Natural killer cell (primary cell): Measurements from ENCODE around the gene ABCA8. TPM values are rescaled to one million over a fixed set of nuclear protein-coding genes. Genes with fewer than 3 reads are reported as not detected.
"Not testable (repeated sequence)": the region's sequence is repeated elsewhere in the genome, so short reads cannot be mapped to it uniquely, and the experiment has no call there.

Source experiments
- ATAC-seq, 3 donors: fragments of 150-1000 bp in 2 of 3; fragments of 200-7000 bp in 1 of 3; cut with Tn5 transposase; 1 replicate in 1 of 3; 2 replicates in 2 of 3; pipeline ENCODE4 v1.10.0; 2021; ENCODE audit warnings: mild to moderate bottlenecking in 2 of 3, moderate library complexity in 2 of 3
- DNase-seq, 2 donors: peaks; one replicate each; pipeline versions ENCODE4 v3.0.0 to v3.0.0-alpha.2; 2013 to 2021; ENCODE audit warnings: mixed read lengths in 1 of 2
- H3K27ac ChIP-seq: one replicate; pipeline ENCODE4 v1.5.1; 2013; ENCODE audit warnings: mild to moderate bottlenecking, low read length
- H3K27me3 ChIP-seq: one replicate; pipeline ENCODE4 v1.6.1; 2013; ENCODE audit warnings: low read length; ENCODE audit not compliant: control insufficient read depth, insufficient read depth
- H3K36me3 ChIP-seq: one replicate; pipeline ENCODE4 v1.6.1; 2013; ENCODE audit warnings: low read length; ENCODE audit not compliant: control insufficient read depth, insufficient read depth
- H3K4me1 ChIP-seq: one replicate; pipeline ENCODE4 v1.6.1; 2013; ENCODE audit warnings: low read length; ENCODE audit not compliant: control insufficient read depth, insufficient read depth
- H3K4me3 ChIP-seq: one replicate; pipeline ENCODE4 v1.5.1; 2013; ENCODE audit warnings: low read length
- H3K9me3 ChIP-seq: one replicate; pipeline ENCODE4 v1.6.1; 2013; ENCODE audit warnings: low read length; ENCODE audit not compliant: control insufficient read depth, insufficient read depth
- H3K27ac Mint-ChIP-seq, 2 donors: one replicate each; pipeline ENCODE4 v1.8.0; 2022; ENCODE audit warnings: mild to moderate bottlenecking in 2 of 2, mixed read lengths in 2 of 2, moderate library complexity in 1 of 2
- H3K27me3 Mint-ChIP-seq, 2 donors: one replicate each; pipeline ENCODE4 v1.8.0; 2022; ENCODE audit warnings: low read depth in 2 of 2, mixed read lengths in 2 of 2
- H3K36me3 Mint-ChIP-seq: one replicate; pipeline ENCODE4 v1.8.0; 2022; ENCODE audit warnings: mixed read lengths
- H3K4me1 Mint-ChIP-seq, 2 donors: one replicate each; pipeline ENCODE4 v1.8.0; 2022; ENCODE audit warnings: mixed read lengths in 2 of 2
- H3K4me3 Mint-ChIP-seq: one replicate; pipeline ENCODE4 v1.8.0; 2022; ENCODE audit warnings: mild to moderate bottlenecking, moderate library complexity, mixed read lengths
- H3K9me3 Mint-ChIP-seq, 2 donors: one replicate each; pipeline ENCODE4 v1.8.0; 2022; ENCODE audit warnings: mixed read lengths in 2 of 2
- CTCF ChIP-seq: fragments of 200-600 bp; IDR thresholded peaks from one replicate; pipeline ENCODE4 v1.8.0; 2022; ENCODE audit warnings: antibody characterized with exemption
- WGBS: methylation state at CpG from one replicate; pipeline ENCODE4 v1.1.7; 2013; ENCODE audit warnings: missing lambda C conversion rate; ENCODE audit not compliant: insufficient coverage; 5-methylcytosine and 5-hydroxymethylcytosine counted together
- intact Hi-C: fragments of 100-400 bp; cut with micrococcal nuclease; formaldehyde crosslinking; loops from one replicate; pipeline ENCODE4 v1.14.2; 2022
- total RNA-seq, 4 donors: library from RNA; stranded (reverse); fragments of 120-200 nt in 1 of 4; gene quantifications; one replicate each; pipeline versions ENCODE4 v1.2.3 to v1.2.4, GENCODE V29; 2013 to 2022

The ABCA8 gene
- total RNA-seq, 3 donors from 2014 or later (not counting 1 experiment from before 2014, with no cell fraction given): not detected

- H3K4me3 Mint-ChIP-seq: no peak overlapping the region
- H3K27ac Mint-ChIP-seq: no peak overlapping the region
- no peaks in the 10 kb centered on the region for H3K4me1 Mint-ChIP-seq
- intact Hi-C loops: no loop called here
- peaks cover 9 to 26% of the 10 kb centered on the region in 2 donors for H3K27me3 Mint-ChIP-seq
- 91% methylated on average over 4 of the region's 4 CpGs for WGBS
- Histone ChIP-seq H3K4me1 (no peaks in the 10 kb centered on the region), H3K9me3 (no peaks in the 10 kb centered on the region), H3K4me3 (no peak overlapping the region), H3K27me3 (no peaks in the 10 kb centered on the region), H3K27ac (no peak overlapping the region), H3K36me3 (no peaks in the 10 kb centered on the region)
- no peaks in the 10 kb centered on the region for H3K36me3 Mint-ChIP-seq
- H3K9me3 Mint-ChIP-seq: no peaks in the 10 kb centered on the region
- no peak for TF ChIP-seq CTCF
- ATAC-seq (no peak), DNase-seq (no peak)
Observed at GRCh38 chr17:68953340-68953997, 1.7 kb downstream of the ABCA8 start.

GRCh38 chr17:68950725-68951124, 4.5 kb downstream of the ABCA8 start:
- H3K36me3 Mint-ChIP-seq: no peaks in the 10 kb centered on the region
- H3K27ac Mint-ChIP-seq: no peak overlapping the region
- Histone ChIP-seq H3K27me3 (no peaks in the 10 kb centered on the region), H3K9me3 (no peaks in the 10 kb centered on the region), H3K4me3 (no peak overlapping the region), H3K4me1 (no peaks in the 10 kb centered on the region), H3K27ac (no peak overlapping the region), H3K36me3 (no peaks in the 10 kb centered on the region)
- DNase-seq: no peak
- intact Hi-C loops: no loop called here
- H3K4me3 Mint-ChIP-seq: no peak overlapping the region
- peaks cover 7 to 27% of the 10 kb centered on the region in 2 donors for H3K27me3 Mint-ChIP-seq
- no peaks in the 10 kb centered on the region for H3K4me1 Mint-ChIP-seq
- WGBS: 91% methylated on average over 4 of the region's 4 CpGs
- H3K9me3 Mint-ChIP-seq: no peaks in the 10 kb centered on the region
- no peak for TF ChIP-seq CTCF
- ATAC-seq: no peak

GRCh38 chr17:68947868-68948267, 7.3 kb downstream of the ABCA8 start:
- H3K9me3 Mint-ChIP-seq, H3K36me3 ChIP-seq, H3K4me3 ChIP-seq, H3K27ac ChIP-seq, ATAC-seq, H3K4me1 ChIP-seq, H3K36me3 Mint-ChIP-seq, H3K4me3 Mint-ChIP-seq, intact Hi-C loops, H3K4me1 Mint-ChIP-seq, DNase-seq, H3K9me3 ChIP-seq, H3K27me3 ChIP-seq, H3K27ac Mint-ChIP-seq: not testable (repeated sequence)
- peaks cover 14 to 25% of the 10 kb centered on the region in 2 donors for H3K27me3 Mint-ChIP-seq
- 100% methylated on average over 1 of the region's 1 CpG for WGBS

GRCh38 chr17:68944435-68945035, 10.7 kb downstream of the ABCA8 start:
- Mint-ChIP-seq H3K4me3 (no peak overlapping the region), H3K36me3 (no peaks in the 10 kb centered on the region), H3K4me1 (peaks cover 0 to 6% of the 10 kb centered on the region in 2 donors), H3K9me3 (no peaks in the 10 kb centered on the region), H3K27ac (no peak overlapping the region), H3K27me3 (peaks cover 12 to 28% of the 10 kb centered on the region in 2 donors)
- no peak overlapping the region for H3K4me3 ChIP-seq
- H3K27me3 ChIP-seq: no peaks in the 10 kb centered on the region
- no peak overlapping the region for H3K27ac ChIP-seq
- ATAC-seq (no peak), DNase-seq (no peak)
- TF ChIP-seq CTCF: no peak
- H3K4me1 ChIP-seq: no peaks in the 10 kb centered on the region
- H3K9me3 ChIP-seq: no peaks in the 10 kb centered on the region
- intact Hi-C loops: no loop called here
- no peaks in the 10 kb centered on the region for H3K36me3 ChIP-seq
- 29% methylated on average over 6 of the region's 6 CpGs for WGBS

GRCh38 chr17:68943812-68944182, 11.4 kb downstream of the ABCA8 start:
- WGBS: 90% methylated on average over 2 of the region's 2 CpGs
- H3K9me3 Mint-ChIP-seq, intact Hi-C loops, H3K4me3 Mint-ChIP-seq, H3K27me3 ChIP-seq, H3K36me3 Mint-ChIP-seq, H3K4me3 ChIP-seq, H3K27ac ChIP-seq, H3K4me1 ChIP-seq, H3K4me1 Mint-ChIP-seq, H3K9me3 ChIP-seq, H3K27ac Mint-ChIP-seq, DNase-seq, ATAC-seq, H3K36me3 ChIP-seq: not testable (repeated sequence)
- H3K27me3 Mint-ChIP-seq: peaks cover 11 to 21% of the 10 kb centered on the region in 2 donors
